GM18870 (cell line): ENCODE results near the gene CD86.
"Not testable (repeated sequence)": the region's sequence is repeated elsewhere in the genome, so short reads cannot be mapped to it uniquely, and the experiment has no call there.

Experiments
- ATAC-seq: cut with Tn5 transposase; IDR thresholded peaks from one replicate; pipeline ENCODE4 v1.9.1; 2021; ENCODE audit warnings: moderate library complexity; ENCODE audit not compliant: unreplicated experiment

The CD86 gene

GRCh38 chr3:122146466-122146865 lies 91.3 kb downstream of the CD86 start:
- ATAC-seq, result peak; percentile 90

- ATAC-seq, result no peak
Measured at GRCh38 chr3:122148941-122149627, 93.9 kb downstream of the CD86 start.

GRCh38 chr3:122151480-122151879 lies 96.3 kb downstream of the CD86 start:
- ATAC-seq, result no peak

- not testable (repeated sequence) for ATAC-seq
Measured at GRCh38 chr3:122164983-122165382, 109.8 kb downstream of the CD86 start.

- ATAC-seq, result no peak
Measured at GRCh38 chr3:122167630-122168029, 112.5 kb downstream of the CD86 start.

GRCh38 chr3:122168044-122168443 lies 112.9 kb downstream of the CD86 start:
- peak; percentile 61 for ATAC-seq

GRCh38 chr3:122169911-122170310 lies 114.7 kb downstream of the CD86 start:
- no peak for ATAC-seq
